SK-N-SH (cell line): Measurements from ENCODE around the gene SH3RF1. TPM values are rescaled to one million over a fixed set of nuclear protein-coding genes. Genes with fewer than 3 reads are reported as not detected.
A peak's percentile ranks its signal among the peaks of the same experiment; 100 is the strongest.

Experiments used
- CTCF ChIA-PET: fragments of 300-600, 350-600 bp; formaldehyde crosslinking; extraction: SDS; loops from one replicate; lab custom pipeline; 2021; lab: Yijun Ruan, JAX
- POLR2A ChIA-PET: fragments of 350-600 bp; sonication (Branson Sonifier 250); formaldehyde crosslinking; extraction: SDS; loops from one replicate; lab custom pipeline; 2020; ENCODE audit warnings: antibody characterized with exemption, inconsistent platforms; lab: Yijun Ruan, JAX
- DNase-seq: peaks from one replicate; pipeline ENCODE4 v3.0.0; 2012
- H2AFZ ChIP-seq: fragments of 200-600 bp; sonication (generic); 2 replicates; pipeline ENCODE4 v1.8.1; 2016; ENCODE audit warnings: antibody characterized with exemption, mild to moderate bottlenecking, low read depth
- H3F3A ChIP-seq: fragments of 200-600 bp; sonication (generic); replicated peaks from 2 replicates; pipeline ENCODE3; 2016; ENCODE audit warnings: antibody characterized with exemption, mild to moderate bottlenecking; ENCODE audit not compliant: insufficient read depth
- H3K27ac ChIP-seq, 2 experiments: fragments of 200-500 bp in 1 of 2; fragments of 200-600 bp in 1 of 2; sonication (Bioruptor generic) in 1 of 2; sonication (generic), shearing (Covaris generic) in 1 of 2; 2 replicates each; pipeline versions ENCODE4 v1.5.1 to v1.6.1; 2014 to 2016; ENCODE audit warnings: low read depth in 2 of 2, inconsistent platforms in 1 of 2, low read length in 1 of 2, mild to moderate bottlenecking in 1 of 2, mixed read lengths in 1 of 2
- H3K27me3 ChIP-seq: fragments of 200-600 bp; sonication (generic), shearing (Covaris generic); 2 replicates; pipeline ENCODE4 v1.6.1; 2016; ENCODE audit warnings: mixed run types; ENCODE audit not compliant: insufficient read depth
- H3K36me3 ChIP-seq, 2 experiments: fragments of 200-500 bp in 1 of 2; fragments of 200-600 bp in 1 of 2; sonication (Bioruptor generic) in 1 of 2; sonication (generic) in 1 of 2; replicated peaks in 1 of 2; 2 replicates each; pipeline versions ENCODE3 to v1.5.1; 2014 to 2016; ENCODE audit warnings: low read length in 1 of 2, mild to moderate bottlenecking in 1 of 2; ENCODE audit not compliant: insufficient read depth in 2 of 2, control insufficient read depth in 1 of 2
- H3K4me1 ChIP-seq, 2 experiments: fragments of 200-500 bp in 1 of 2; fragments of 200-600 bp in 1 of 2; sonication (Bioruptor generic) in 1 of 2; sonication (generic), shearing (Covaris generic) in 1 of 2; 2 replicates each; pipeline versions ENCODE4 v1.5.1 to v1.6.1; 2014 to 2016; ENCODE audit warnings: low read depth in 1 of 2, low read length in 1 of 2, mixed run types in 1 of 2; ENCODE audit not compliant: insufficient read depth in 2 of 2, control insufficient read depth in 1 of 2
- H3K4me2 ChIP-seq: fragments of 200-600 bp; sonication (generic), shearing (Covaris generic); 2 replicates; pipeline ENCODE4 v1.6.1; 2017; ENCODE audit warnings: mixed run types
- H3K4me3 ChIP-seq, 2 experiments: fragments of 200-500 bp in 1 of 2; fragments of 200-600 bp in 1 of 2; sonication (Bioruptor generic) in 1 of 2; sonication (generic), shearing (Covaris generic) in 1 of 2; 2 replicates each; pipeline versions ENCODE4 v1.5.1 to v1.8.1; 2014 to 2016; ENCODE audit warnings: low read depth in 2 of 2, inconsistent platforms in 1 of 2, low read length in 1 of 2, mild to moderate bottlenecking in 1 of 2, mixed read lengths in 1 of 2, moderate library complexity in 1 of 2
- H3K79me2 ChIP-seq: fragments of 200-600 bp; sonication (generic); 2 replicates; pipeline ENCODE4 v1.8.1; 2017; ENCODE audit warnings: mild to moderate bottlenecking; ENCODE audit not compliant: insufficient read depth
- H3K9ac ChIP-seq: fragments of 200-600 bp; sonication (generic); 2 replicates; pipeline ENCODE4 v1.6.1; 2017; ENCODE audit warnings: mixed run types
- H3K9me2 ChIP-seq: fragments of 200-600 bp; sonication (generic); 2 replicates; pipeline ENCODE4 v1.6.1; 2017; ENCODE audit warnings: mixed run types
- H3K9me3 ChIP-seq: fragments of 200-600 bp; sonication (generic); 2 replicates; pipeline ENCODE4 v1.6.1; 2017; ENCODE audit warnings: mixed run types, mild to moderate bottlenecking, moderate library complexity
- H4K20me1 ChIP-seq: fragments of 200-600 bp; sonication (generic); 2 replicates; pipeline ENCODE4 v1.6.1; 2017; ENCODE audit warnings: mild to moderate bottlenecking, mixed run types; ENCODE audit not compliant: insufficient read depth
- CHD2 ChIP-seq: fragments of 150-350 bp; IDR thresholded peaks from 2 replicates; pipeline ENCODE4 v1.6.1; 2018; ENCODE audit warnings: low read length; ENCODE audit not compliant: partially characterized antibody
- CTCF ChIP-seq: fragments of 200-600 bp; sonication (generic); IDR thresholded peaks from 2 replicates; pipeline ENCODE4 v1.6.1; 2017; ENCODE audit warnings: antibody characterized with exemption, mild to moderate bottlenecking, moderate library complexity
- EP300 ChIP-seq, 2 experiments: IDR thresholded peaks; 2 replicates each; pipeline versions ENCODE4 v1.4.0 to v1.6.1; 2012; ENCODE audit warnings: borderline replicate concordance in 1 of 2, low read depth in 1 of 2, low read length in 1 of 2
- EZH2phosphoT487 ChIP-seq: fragments of 200-600 bp; sonication (generic); IDR thresholded peaks from 2 replicates; pipeline ENCODE4 v1.6.1; 2017; ENCODE audit warnings: low read depth, mixed run types, mild to moderate bottlenecking, antibody characterized with exemption, moderate library complexity, borderline replicate concordance
- FOSL2 ChIP-seq: IDR thresholded peaks from 2 replicates; pipeline ENCODE4 v1.4.0; 2012; ENCODE audit warnings: low read depth, mild to moderate bottlenecking, moderate library complexity, borderline replicate concordance
- FOXJ3 ChIP-seq: sonication (generic); formaldehyde crosslinking; IDR thresholded peaks from 2 replicates; pipeline ENCODE4 v1.5.1; 2020; ENCODE audit warnings: mild to moderate bottlenecking, missing genetic modification reagents
- FOXM1 ChIP-seq: IDR thresholded peaks from 2 replicates; pipeline ENCODE4 v1.4.0; 2012; ENCODE audit warnings: low read depth, mild to moderate bottlenecking
- GATA2 ChIP-seq: sonication (generic); formaldehyde crosslinking; IDR thresholded peaks from 2 replicates; pipeline ENCODE4 v1.5.0; 2020; ENCODE audit warnings: mild to moderate bottlenecking, missing genetic modification reagents
- IRF3 ChIP-seq: fragments of 150-350 bp; IDR thresholded peaks from 2 replicates; pipeline ENCODE4 v1.6.1; 2016; ENCODE audit warnings: mild to moderate bottlenecking, low read depth, low read length
- JUND ChIP-seq: IDR thresholded peaks from 2 replicates; pipeline ENCODE4 v1.4.0; 2012
- MXI1 ChIP-seq: IDR thresholded peaks from 2 replicates; pipeline ENCODE4 v1.6.1; 2012; ENCODE audit warnings: mild to moderate bottlenecking, low read depth, low read length, improper control_type of control experiment
- NFIC ChIP-seq: IDR thresholded peaks from 2 replicates; pipeline ENCODE4 v1.4.0; 2012; ENCODE audit warnings: borderline replicate concordance
- NRF1 ChIP-seq: IDR thresholded peaks from 2 replicates; pipeline ENCODE4 v1.6.1; 2012; ENCODE audit warnings: low read depth, mild to moderate bottlenecking, low read length
- RFX5 ChIP-seq: IDR thresholded peaks from 2 replicates; pipeline ENCODE4 v1.6.1; 2012; ENCODE audit warnings: mild to moderate bottlenecking, improper control_type of control experiment, low read length
- RXRA ChIP-seq: IDR thresholded peaks from 2 replicates; pipeline ENCODE4 v1.4.0; 2012; ENCODE audit warnings: low read depth, mild to moderate bottlenecking, borderline replicate concordance
- TAF1 ChIP-seq: IDR thresholded peaks from 2 replicates; pipeline ENCODE4 v1.6.1; 2012; ENCODE audit warnings: low read depth, mild to moderate bottlenecking, low read length, moderate library complexity, borderline replicate concordance
- USF1 ChIP-seq: IDR thresholded peaks from 2 replicates; pipeline ENCODE4 v1.4.0; 2012; ENCODE audit warnings: low read depth, borderline replicate concordance
- WGBS: methylation state at CpG from one replicate; pipeline ENCODE4 v1.1.6; 2017; ENCODE audit warnings: low lambda C conversion rate; 5-methylcytosine and 5-hydroxymethylcytosine counted together
- polyA plus RNA-seq, 3 experiments: library from polyadenylated mRNA; depleted of rRNA; stranded (reverse); fragments of >200 nt; gene quantifications; 2 replicates each; pipeline ENCODE4 v1.2.3, GENCODE V29; 2012
- TF ChIP-seq, protein P1 (sequence below): IDR thresholded peaks from 2 replicates; pipeline ENCODE4 v1.6.1; 2012; ENCODE audit warnings: mild to moderate bottlenecking, low read depth, low read length, moderate library complexity
- TF ChIP-seq, protein P2 (sequence below): IDR thresholded peaks from 2 replicates; pipeline ENCODE4; 2012

The SH3RF1 gene
- polyA plus RNA-seq, 1 of the 3 experiments (the other 2 are of a cell fraction): 22.0 TPM

- TF ChIP-seq RXRA: no peak
- 0 out of 2 replicates have a peak, but pooled peaks have one; percentile 14 for TF ChIP-seq GATA2 (CRISPR knock-in tag)
- TF ChIP-seq, protein P1, sequence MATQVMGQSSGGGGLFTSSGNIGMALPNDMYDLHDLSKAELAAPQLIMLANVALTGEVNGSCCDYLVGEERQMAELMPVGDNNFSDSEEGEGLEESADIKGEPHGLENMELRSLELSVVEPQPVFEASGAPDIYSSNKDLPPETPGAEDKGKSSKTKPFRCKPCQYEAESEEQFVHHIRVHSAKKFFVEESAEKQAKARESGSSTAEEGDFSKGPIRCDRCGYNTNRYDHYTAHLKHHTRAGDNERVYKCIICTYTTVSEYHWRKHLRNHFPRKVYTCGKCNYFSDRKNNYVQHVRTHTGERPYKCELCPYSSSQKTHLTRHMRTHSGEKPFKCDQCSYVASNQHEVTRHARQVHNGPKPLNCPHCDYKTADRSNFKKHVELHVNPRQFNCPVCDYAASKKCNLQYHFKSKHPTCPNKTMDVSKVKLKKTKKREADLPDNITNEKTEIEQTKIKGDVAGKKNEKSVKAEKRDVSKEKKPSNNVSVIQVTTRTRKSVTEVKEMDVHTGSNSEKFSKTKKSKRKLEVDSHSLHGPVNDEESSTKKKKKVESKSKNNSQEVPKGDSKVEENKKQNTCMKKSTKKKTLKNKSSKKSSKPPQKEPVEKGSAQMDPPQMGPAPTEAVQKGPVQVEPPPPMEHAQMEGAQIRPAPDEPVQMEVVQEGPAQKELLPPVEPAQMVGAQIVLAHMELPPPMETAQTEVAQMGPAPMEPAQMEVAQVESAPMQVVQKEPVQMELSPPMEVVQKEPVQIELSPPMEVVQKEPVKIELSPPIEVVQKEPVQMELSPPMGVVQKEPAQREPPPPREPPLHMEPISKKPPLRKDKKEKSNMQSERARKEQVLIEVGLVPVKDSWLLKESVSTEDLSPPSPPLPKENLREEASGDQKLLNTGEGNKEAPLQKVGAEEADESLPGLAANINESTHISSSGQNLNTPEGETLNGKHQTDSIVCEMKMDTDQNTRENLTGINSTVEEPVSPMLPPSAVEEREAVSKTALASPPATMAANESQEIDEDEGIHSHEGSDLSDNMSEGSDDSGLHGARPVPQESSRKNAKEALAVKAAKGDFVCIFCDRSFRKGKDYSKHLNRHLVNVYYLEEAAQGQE: no peak
- no peak for TF ChIP-seq IRF3
- no peak for TF ChIP-seq FOXM1
- Histone ChIP-seq H3K27me3 (no peaks in the 10 kb centered on the region), H3K9me3 (no peaks in the 10 kb centered on the region), H3K4me1 (peaks cover 8 to 28% of the 10 kb centered on the region in 2 experiments; a peak in 2 of 4 replicates), H3K4me2 (no peak overlapping the region), H3K36me3 (peaks cover 42 to 81% of the 10 kb centered on the region in 2 experiments), H3K27ac (no peak overlapping the region), H3F3A (peaks cover 5% of the 10 kb centered on the region), H3K79me2 (peaks cover 56% of the 10 kb centered on the region; the same call in 1 of the 2 replicates), H3K9me2 (no peaks in the 10 kb centered on the region), H2AFZ (no peak overlapping the region), H4K20me1 (no peaks in the 10 kb centered on the region), H3K4me3 (no peak overlapping the region), H3K9ac (no peak overlapping the region)
- ChIA-PET POLR2A (no interaction called here), CTCF (interaction anchor here (0.7 to 1.3 kb wide), 3 partner anchors 27 to 70 kb away, joined by 3 read pairs; no protein-coding TSS in a partner anchor)
- no peak for DNase-seq
- 92% methylated on average over 4 of the region's 4 CpGs for WGBS
Measured at GRCh38 chr4:169100670-169101101, 170.1 kb downstream of the SH3RF1 start.

DNA sequence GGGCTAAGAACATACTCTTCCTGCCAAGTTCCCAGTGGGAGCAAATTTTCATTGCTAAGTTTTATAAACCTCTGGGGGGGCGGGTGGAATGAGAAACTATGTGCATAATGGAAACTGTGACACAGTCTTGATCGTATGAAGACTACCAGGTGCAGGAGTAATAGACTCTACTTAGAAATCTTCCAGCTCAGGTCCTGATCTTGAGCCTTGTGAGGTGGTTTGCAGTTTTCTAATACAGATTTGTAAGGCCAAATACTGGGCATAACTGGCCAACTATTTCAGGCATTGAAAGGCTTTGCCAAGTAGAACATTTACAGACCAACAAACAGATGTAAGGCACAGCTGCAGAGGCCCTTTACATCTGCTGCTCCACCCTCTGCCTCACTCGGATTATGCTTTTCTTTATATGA is 171.0 kb downstream of the SH3RF1 start:
- H3K4me3 ChIP-seq: no peak overlapping the region
- H3K36me3 ChIP-seq: peaks cover 49 to 81% of the 10 kb centered on the region in 2 experiments
- no peak overlapping the region for H3K4me2 ChIP-seq
- ChIA-PET POLR2A (no interaction called here), CTCF (interaction anchor here (0.7 kb wide), 1 partner anchor 69 kb away, joined by 3 read pairs; no protein-coding TSS in a partner anchor)
- H3K27me3 ChIP-seq: no peaks in the 10 kb centered on the region
- H3K27ac ChIP-seq: peak overlapping the region in 1 of 2 experiments; percentile 30; a peak in 1 of 4 replicates
- H3K9me3 ChIP-seq: no peaks in the 10 kb centered on the region
- no peak overlapping the region for H2AFZ ChIP-seq
- DNase-seq: no peak
- H3K4me1 ChIP-seq: peaks cover 8 to 25% of the 10 kb centered on the region in 2 experiments; a peak in 2 of 4 replicates
- WGBS: 84% methylated on average over 3 of the region's 3 CpGs
- peaks cover 5% of the 10 kb centered on the region for H3F3A ChIP-seq
- peaks cover 47% of the 10 kb centered on the region; the same call in 1 of the 2 replicates for H3K79me2 ChIP-seq
- no peaks in the 10 kb centered on the region for H4K20me1 ChIP-seq
- H3K9me2 ChIP-seq: no peaks in the 10 kb centered on the region
- TF ChIP-seq FOXJ3 (CRISPR knock-in tag) (no peak), FOXM1 (no peak), CHD2 (no peak), TAF1 (no peak), FOSL2 (no peak), RFX5 (no peak), MXI1 (no peak), CTCF (no peak), NRF1 (no peak), EZH2phosphoT487 (no peak), EP300 (IDR thresholded peaks at IDR 0.05; ENCODE audit: borderline replicate concordance in 1 of 2, low read depth in 1 of 2, low read length in 1 of 2) (no peak), USF1 (no peak), RXRA (no peak), JUND (no peak), NFIC (no peak)
- TF ChIP-seq, protein P2, sequence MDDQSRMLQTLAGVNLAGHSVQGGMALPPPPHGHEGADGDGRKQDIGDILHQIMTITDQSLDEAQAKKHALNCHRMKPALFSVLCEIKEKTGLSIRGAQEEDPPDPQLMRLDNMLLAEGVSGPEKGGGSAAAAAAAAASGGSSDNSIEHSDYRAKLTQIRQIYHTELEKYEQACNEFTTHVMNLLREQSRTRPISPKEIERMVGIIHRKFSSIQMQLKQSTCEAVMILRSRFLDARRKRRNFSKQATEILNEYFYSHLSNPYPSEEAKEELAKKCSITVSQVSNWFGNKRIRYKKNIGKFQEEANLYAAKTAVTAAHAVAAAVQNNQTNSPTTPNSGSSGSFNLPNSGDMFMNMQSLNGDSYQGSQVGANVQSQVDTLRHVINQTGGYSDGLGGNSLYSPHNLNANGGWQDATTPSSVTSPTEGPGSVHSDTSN: no peak
- no peak overlapping the region for H3K9ac ChIP-seq
